Activated T-helper 1 cell treated with anti-CD3 and anti-CD28 coated beads, Interleukin-12 subunit alpha, Interleukin-12 subunit beta, Interleukin-2, Interleukin-4 antibody, amounts not matched to agents 30 ng/mL and 10 ng/mL and 1 ng/mL, durations not matched to agents 14 hours and 24 hours and 36 hours (primary cell): ENCODE measurements around the gene STAG1. TPM values are rescaled to one million over a fixed set of nuclear protein-coding genes. Genes with fewer than 3 reads are reported as not detected.
A peak's percentile ranks its signal among the peaks of the same experiment; 100 is the strongest.
"Not testable (repeated sequence)": the region's sequence is repeated elsewhere in the genome, so short reads cannot be mapped to it uniquely, and the experiment has no call there.

Source experiments
- DNase-seq: peaks from one replicate; pipeline ENCODE4 v3.0.0; 2021; ENCODE audit warnings: low spot score
- H3K27ac Mint-ChIP-seq: one replicate; pipeline ENCODE4 v1.8.0; 2021; ENCODE audit warnings: mild to moderate bottlenecking, mixed read lengths
- H3K27me3 Mint-ChIP-seq: one replicate; pipeline ENCODE4 v1.8.0; 2022; ENCODE audit warnings: mild to moderate bottlenecking, moderate library complexity, mixed read lengths; ENCODE audit not compliant: insufficient read depth
- H3K36me3 Mint-ChIP-seq: one replicate; pipeline ENCODE4 v1.8.0; 2021; ENCODE audit warnings: low read depth, mixed read lengths
- H3K4me1 Mint-ChIP-seq: one replicate; pipeline ENCODE4 v1.8.0; 2021; ENCODE audit warnings: low read depth, mixed read lengths
- H3K4me3 Mint-ChIP-seq: one replicate; pipeline ENCODE4 v1.8.0; 2021; ENCODE audit warnings: mild to moderate bottlenecking, moderate library complexity, mixed read lengths
- H3K9me3 Mint-ChIP-seq: one replicate; pipeline ENCODE4 v1.8.0; 2021; ENCODE audit warnings: mixed read lengths
- intact Hi-C: fragments of 100-400 bp; cut with micrococcal nuclease; formaldehyde crosslinking; loops from one replicate; pipeline ENCODE4 v1.15.1; 2024
- total RNA-seq: library from RNA; stranded (reverse); gene quantifications from 2 replicates; pipeline ENCODE4 v1.2.3, GENCODE V29; 2022

STAG1 gene
- total RNA-seq, 1 donor from 2014 or later, result 47.1 TPM

- Mint-ChIP-seq H3K27ac (no peak overlapping the region), H3K4me1 (no peaks in the 10 kb centered on the region), H3K27me3 (no peaks in the 10 kb centered on the region), H3K36me3 (peaks cover 20% of the 10 kb centered on the region), H3K9me3 (no peaks in the 10 kb centered on the region), H3K4me3 (no peak overlapping the region)
- intact Hi-C loops, result no loop called here
- DNase-seq, result no peak
These were observed 167.4 kb downstream of the STAG1 start for GRCh38 chr3:136584728-136585127.

- H3K4me1 Mint-ChIP-seq, result no peaks in the 10 kb centered on the region
- no peaks in the 10 kb centered on the region for H3K9me3 Mint-ChIP-seq
- H3K4me3 Mint-ChIP-seq, result no peak overlapping the region
- peaks cover 20% of the 10 kb centered on the region for H3K36me3 Mint-ChIP-seq
- DNase-seq, result no peak
- H3K27ac Mint-ChIP-seq, result no peak overlapping the region
- no peaks in the 10 kb centered on the region for H3K27me3 Mint-ChIP-seq
- intact Hi-C loops, result no loop called here
These were observed 168.4 kb downstream of the STAG1 start for GRCh38 chr3:136583823-136584222.

- intact Hi-C loops, result no loop called here
- H3K4me3 Mint-ChIP-seq, result no peak overlapping the region
- H3K9me3 Mint-ChIP-seq, result no peaks in the 10 kb centered on the region
- no peak for DNase-seq
- H3K27ac Mint-ChIP-seq, result no peak overlapping the region
- no peaks in the 10 kb centered on the region for H3K27me3 Mint-ChIP-seq
- no peaks in the 10 kb centered on the region for H3K4me1 Mint-ChIP-seq
- peaks cover 1% of the 10 kb centered on the region for H3K36me3 Mint-ChIP-seq
These were observed 174.4 kb downstream of the STAG1 start for GRCh38 chr3:136577791-136578190.

GRCh38 chr3:136576279-136577009 lies 175.7 kb downstream of the STAG1 start:
- Mint-ChIP-seq H3K4me1 (no peaks in the 10 kb centered on the region), H3K36me3 (peaks cover 4% of the 10 kb centered on the region), H3K4me3 (no peak overlapping the region), H3K9me3 (no peaks in the 10 kb centered on the region), H3K27ac (no peak overlapping the region), H3K27me3 (no peaks in the 10 kb centered on the region)
- DNase-seq, result no peak
- intact Hi-C loops, result no loop called here

GRCh38 chr3:136567599-136568188 lies 184.5 kb downstream of the STAG1 start:
- H3K9me3 Mint-ChIP-seq, result no peaks in the 10 kb centered on the region
- peaks cover 13% of the 10 kb centered on the region for H3K36me3 Mint-ChIP-seq
- H3K4me3 Mint-ChIP-seq, result no peak overlapping the region
- H3K4me1 Mint-ChIP-seq, result peaks cover 7% of the 10 kb centered on the region
- intact Hi-C loops, result no loop called here
- no peaks in the 10 kb centered on the region for H3K27me3 Mint-ChIP-seq
- H3K27ac Mint-ChIP-seq, result no peak overlapping the region
- no peak for DNase-seq

- DNase-seq, H3K27ac Mint-ChIP-seq, H3K27me3 Mint-ChIP-seq, H3K9me3 Mint-ChIP-seq, H3K4me3 Mint-ChIP-seq, H3K4me1 Mint-ChIP-seq, intact Hi-C loops: not testable (repeated sequence)
- peaks cover 10% of the 10 kb centered on the region for H3K36me3 Mint-ChIP-seq
These were observed 187.2 kb downstream of the STAG1 start for GRCh38 chr3:136564962-136565361.

- no peak overlapping the region for H3K4me3 Mint-ChIP-seq
These were observed 190.2 kb downstream of the STAG1 start for GRCh38 chr3:136562026-136562425.

GRCh38 chr3:136559896-136560295 lies 192.3 kb downstream of the STAG1 start:
- intact Hi-C loops, result no loop called here
- peaks cover 7% of the 10 kb centered on the region for H3K4me1 Mint-ChIP-seq
- no peak overlapping the region for H3K4me3 Mint-ChIP-seq
- H3K27me3 Mint-ChIP-seq, result no peaks in the 10 kb centered on the region
- no peaks in the 10 kb centered on the region for H3K9me3 Mint-ChIP-seq
- DNase-seq, result no peak
- H3K27ac Mint-ChIP-seq, result no peak overlapping the region
- H3K36me3 Mint-ChIP-seq, result peaks cover 4% of the 10 kb centered on the region

More at GRCh38 chr3:136562026-136562425, 190.2 kb downstream of the STAG1 start:
- intact Hi-C loops, result no loop called here
- Mint-ChIP-seq H3K4me1 (peaks cover 7% of the 10 kb centered on the region), H3K27ac (no peak overlapping the region), H3K9me3 (no peaks in the 10 kb centered on the region), H3K27me3 (no peaks in the 10 kb centered on the region), H3K36me3 (peaks cover 7% of the 10 kb centered on the region)
- no peak for DNase-seq

GRCh38 chr3:136549461-136549860 lies 202.7 kb downstream of the STAG1 start:
- intact Hi-C loops, H3K27ac Mint-ChIP-seq, H3K4me3 Mint-ChIP-seq, H3K9me3 Mint-ChIP-seq, H3K27me3 Mint-ChIP-seq, DNase-seq, H3K4me1 Mint-ChIP-seq, H3K36me3 Mint-ChIP-seq: not testable (repeated sequence)

- Mint-ChIP-seq H3K27me3 (no peaks in the 10 kb centered on the region), H3K9me3 (peaks cover 3% of the 10 kb centered on the region), H3K4me1 (no peaks in the 10 kb centered on the region), H3K27ac (peak overlapping the region; percentile 14), H3K36me3 (peaks cover 7% of the 10 kb centered on the region), H3K4me3 (no peak overlapping the region)
- intact Hi-C loops, result loop anchor here (2.0 kb wide), 1 partner anchor 204 kb away; no protein-coding TSS in a partner anchor
- no peak for DNase-seq
These were observed 204.9 kb downstream of the STAG1 start for GRCh38 chr3:136547293-136547692.

- no peak overlapping the region for H3K27ac Mint-ChIP-seq
- H3K4me3 Mint-ChIP-seq, result no peak overlapping the region
- no peak for DNase-seq
- peaks cover 7% of the 10 kb centered on the region for H3K36me3 Mint-ChIP-seq
- no peaks in the 10 kb centered on the region for H3K27me3 Mint-ChIP-seq
- peaks cover 3% of the 10 kb centered on the region for H3K9me3 Mint-ChIP-seq
- intact Hi-C loops, result loop anchor here (2.0 kb wide), 1 partner anchor 204 kb away; no protein-coding TSS in a partner anchor
- H3K4me1 Mint-ChIP-seq, result no peaks in the 10 kb centered on the region
These were observed 205.5 kb downstream of the STAG1 start for GRCh38 chr3:136546720-136547119.

GRCh38 chr3:136545664-136546268 lies 206.4 kb downstream of the STAG1 start:
- H3K36me3 Mint-ChIP-seq, result peaks cover 7% of the 10 kb centered on the region
- H3K27me3 Mint-ChIP-seq, result no peaks in the 10 kb centered on the region
- DNase-seq, result no peak
- H3K4me1 Mint-ChIP-seq, result no peaks in the 10 kb centered on the region
- H3K9me3 Mint-ChIP-seq, result peaks cover 3% of the 10 kb centered on the region
- H3K4me3 Mint-ChIP-seq, result no peak overlapping the region
- H3K27ac Mint-ChIP-seq, result no peak overlapping the region
- intact Hi-C loops, result loop anchor here (2.0 kb wide), 1 partner anchor 205 kb away; no protein-coding TSS in a partner anchor

- no peak for DNase-seq
- H3K27me3 Mint-ChIP-seq, result no peaks in the 10 kb centered on the region
- no peak overlapping the region for H3K27ac Mint-ChIP-seq
- no peak overlapping the region for H3K4me3 Mint-ChIP-seq
- intact Hi-C loops, result no loop called here
- peaks cover 5% of the 10 kb centered on the region for H3K36me3 Mint-ChIP-seq
- peaks cover 3% of the 10 kb centered on the region for H3K9me3 Mint-ChIP-seq
- no peaks in the 10 kb centered on the region for H3K4me1 Mint-ChIP-seq
These were observed 207.6 kb downstream of the STAG1 start for GRCh38 chr3:136544532-136544931.
